ENCODE results near the gene SDCCAG8.

The SDCCAG8 gene

DNA sequence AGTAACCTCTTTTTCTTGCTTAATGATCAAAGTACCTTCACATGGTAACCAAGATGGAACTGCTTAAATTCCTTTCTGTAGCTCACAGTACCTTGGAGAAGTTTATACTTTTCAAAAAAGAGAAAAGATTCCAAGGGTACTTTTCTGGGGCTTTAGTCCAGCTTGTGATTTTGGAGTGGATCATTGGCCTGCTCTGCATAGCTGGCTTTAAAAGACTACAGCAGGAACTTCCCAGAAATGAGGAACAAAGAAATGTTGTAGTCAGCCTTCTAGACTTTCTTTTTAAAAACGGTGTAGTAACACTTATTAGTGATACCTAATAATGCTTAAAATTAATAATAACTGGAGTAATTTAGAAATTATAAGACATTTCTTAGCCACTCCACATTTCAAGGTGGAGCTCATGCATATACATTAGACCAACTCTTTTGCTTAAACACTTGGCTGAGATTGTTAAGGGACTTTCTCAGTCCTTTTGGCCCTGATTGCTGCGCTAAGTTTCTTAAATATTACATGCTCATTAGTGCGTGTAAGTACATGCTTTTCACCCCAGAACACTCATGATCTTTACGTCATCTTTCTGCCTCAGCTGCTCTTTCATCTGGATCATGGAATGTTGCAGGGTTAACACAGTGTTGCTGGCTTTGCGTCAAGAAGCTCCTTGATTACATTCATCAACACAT is 57.3 kb downstream of the SDCCAG8 start:
- no peaks in the 10 kb centered on the region for H3K9me3 ChIP-seq (ENCODE audit: control insufficient read depth, insufficient read depth, low read depth, low read length)
- H3K36me3 ChIP-seq (ENCODE audit: control insufficient read depth in 2 of 2, insufficient read depth in 1 of 2, low read length in 2 of 2) = peaks cover 13 to 38% of the 10 kb centered on the region in 2 experiments
- H3K4me3 ChIP-seq (ENCODE audit: low read depth, low read length) = no peak overlapping the region
- TF ChIP-seq ZNF426 (tag by site-specific recombination; IDR thresholded peaks at IDR 0.05) (no peak), PBX3 (CRISPR knock-in tag; IDR thresholded peaks at IDR 0.05) (no peak), ZNF521 (tag by site-specific recombination; IDR thresholded peaks at IDR 0.05) (no peak), HOXA7 (CRISPR knock-in tag; IDR thresholded peaks at IDR 0.05; ENCODE audit: borderline replicate concordance) (no peak)
- CTCF ChIA-PET = interaction anchor here (0.6 kb wide), 3 partner anchors 38 to 1302 kb away, joined by 3 read pairs; no protein-coding TSS in a partner anchor
- H3K27ac ChIP-seq (ENCODE audit: extremely low read depth, low read depth, low read length) = no peak overlapping the region
- POLR2A ChIA-PET = no interaction called here
- no peaks in the 10 kb centered on the region for H3K4me1 ChIP-seq (ENCODE audit: control insufficient read depth, insufficient read depth, low read length)

DNA sequence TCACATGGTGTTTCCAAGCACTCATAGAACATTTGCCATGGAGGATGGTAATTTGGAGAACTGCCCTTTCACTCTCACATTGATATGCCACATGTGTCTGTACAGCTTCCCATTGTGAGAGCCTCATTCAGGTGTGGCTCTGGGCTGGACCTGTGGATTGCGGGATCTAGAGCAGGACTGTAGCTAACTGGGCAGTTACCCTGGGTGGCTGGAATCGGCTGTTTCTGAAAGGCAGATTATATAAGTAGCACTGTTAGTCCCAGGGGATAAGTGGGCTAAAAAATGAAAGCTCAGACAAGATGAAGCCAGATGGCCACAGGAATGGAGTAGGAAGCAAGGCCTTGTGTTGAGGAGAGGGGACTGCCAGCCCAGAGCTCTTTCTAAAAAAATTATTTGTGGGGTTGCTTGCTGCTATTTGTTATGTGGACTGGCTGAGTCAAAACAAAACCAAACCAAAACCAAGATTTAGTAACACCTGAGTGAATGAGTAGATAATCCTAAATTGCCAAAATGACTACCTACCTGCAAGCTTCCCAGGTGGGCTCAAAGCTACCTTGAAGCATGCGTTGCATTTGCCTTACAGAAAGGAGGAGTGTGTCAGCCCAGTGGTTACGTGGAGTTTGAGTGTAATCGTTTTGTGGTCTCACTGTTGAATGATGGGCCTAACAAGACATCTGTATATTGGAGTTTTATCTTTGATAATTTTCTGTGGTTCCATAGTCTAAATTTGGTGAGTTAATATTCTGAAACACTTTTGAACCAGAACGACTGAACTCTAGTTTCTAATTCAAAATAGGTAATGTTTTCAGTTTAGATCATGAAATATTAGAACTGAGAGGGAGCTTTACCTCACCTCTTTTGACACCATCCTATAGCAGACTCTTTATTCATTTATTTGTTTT is 58.0 kb downstream of the SDCCAG8 start:
- H3K27ac ChIP-seq (ENCODE audit: extremely low read depth, low read depth, low read length) = no peak overlapping the region
- H3K4me3 ChIP-seq (ENCODE audit: low read depth, low read length) = no peak overlapping the region
- TF ChIP-seq ZNF621 (tag by site-specific recombination; IDR thresholded peaks at IDR 0.05) (no peak), ATF2 (tag by site-specific recombination; IDR thresholded peaks at IDR 0.05; ENCODE audit: low read depth) (no peak), ZNF510 (tag by site-specific recombination; IDR thresholded peaks at IDR 0.05; ENCODE audit: insufficient replicate concordance) (no peak), ZNF354C (tag by site-specific recombination; IDR thresholded peaks at IDR 0.05; ENCODE audit: borderline replicate concordance, low read depth) (no peak), ZNF433 (tag by site-specific recombination; IDR thresholded peaks at IDR 0.05; ENCODE audit: low read depth) (no peak), ZNF76 (tag by site-specific recombination; IDR thresholded peaks at IDR 0.05; ENCODE audit: borderline replicate concordance, low read depth) (no peak), EGR2 (tag by site-specific recombination; IDR thresholded peaks at IDR 0.05; ENCODE audit: low read depth) (no peak), ZNF174 (tag by site-specific recombination; IDR thresholded peaks at IDR 0.05) (no peak), ZNF112 (tag by site-specific recombination; IDR thresholded peaks at IDR 0.05) (no peak), FEZF1 (tag by site-specific recombination; IDR thresholded peaks at IDR 0.05) (no peak), ZNF707 (tag by site-specific recombination; IDR thresholded peaks at IDR 0.05) (no peak)
- TF ChIP-seq, protein P1, sequence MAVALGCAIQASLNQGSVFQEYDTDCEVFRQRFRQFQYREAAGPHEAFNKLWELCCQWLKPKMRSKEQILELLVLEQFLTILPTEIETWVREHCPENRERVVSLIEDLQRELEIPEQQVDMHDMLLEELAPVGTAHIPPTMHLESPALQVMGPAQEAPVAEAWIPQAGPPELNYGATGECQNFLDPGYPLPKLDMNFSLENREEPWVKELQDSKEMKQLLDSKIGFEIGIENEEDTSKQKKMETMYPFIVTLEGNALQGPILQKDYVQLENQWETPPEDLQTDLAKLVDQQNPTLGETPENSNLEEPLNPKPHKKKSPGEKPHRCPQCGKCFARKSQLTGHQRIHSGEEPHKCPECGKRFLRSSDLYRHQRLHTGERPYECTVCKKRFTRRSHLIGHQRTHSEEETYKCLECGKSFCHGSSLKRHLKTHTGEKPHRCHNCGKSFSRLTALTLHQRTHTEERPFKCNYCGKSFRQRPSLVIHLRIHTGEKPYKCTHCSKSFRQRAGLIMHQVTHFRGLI (tag by site-specific recombination; IDR thresholded peaks at IDR 0.05) = no peak
- TF ChIP-seq, protein P2, sequence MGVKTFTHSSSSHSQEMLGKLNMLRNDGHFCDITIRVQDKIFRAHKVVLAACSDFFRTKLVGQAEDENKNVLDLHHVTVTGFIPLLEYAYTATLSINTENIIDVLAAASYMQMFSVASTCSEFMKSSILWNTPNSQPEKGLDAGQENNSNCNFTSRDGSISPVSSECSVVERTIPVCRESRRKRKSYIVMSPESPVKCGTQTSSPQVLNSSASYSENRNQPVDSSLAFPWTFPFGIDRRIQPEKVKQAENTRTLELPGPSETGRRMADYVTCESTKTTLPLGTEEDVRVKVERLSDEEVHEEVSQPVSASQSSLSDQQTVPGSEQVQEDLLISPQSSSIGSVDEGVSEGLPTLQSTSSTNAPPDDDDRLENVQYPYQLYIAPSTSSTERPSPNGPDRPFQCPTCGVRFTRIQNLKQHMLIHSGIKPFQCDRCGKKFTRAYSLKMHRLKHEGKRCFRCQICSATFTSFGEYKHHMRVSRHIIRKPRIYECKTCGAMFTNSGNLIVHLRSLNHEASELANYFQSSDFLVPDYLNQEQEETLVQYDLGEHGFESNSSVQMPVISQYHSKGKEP (tag by site-specific recombination; IDR thresholded peaks at IDR 0.05) = no peak
- no peaks in the 10 kb centered on the region for H3K4me1 ChIP-seq (ENCODE audit: control insufficient read depth, insufficient read depth, low read length)
- peaks cover 10 to 35% of the 10 kb centered on the region in 2 experiments for H3K36me3 ChIP-seq (ENCODE audit: control insufficient read depth in 2 of 2, insufficient read depth in 1 of 2, low read length in 2 of 2)
- ChIA-PET POLR2A (no interaction called here), CTCF (interaction anchor here (0.6 to 1.3 kb wide), 3 partner anchors 11 to 947 kb away, joined by 3 read pairs; no protein-coding TSS in a partner anchor)
- H3K9me3 ChIP-seq (ENCODE audit: control insufficient read depth, insufficient read depth, low read depth, low read length) = no peaks in the 10 kb centered on the region

Data from HEK293 (cell line).